Uterus (tissue), 2 donors: ENCODE measurements around the gene TBPL2.

Experiments used
- CTCF ChIP-seq, 4 experiments: fragments of 200-600 bp in 2 of 4; fragments of 450-650 bp in 2 of 4; sonication (generic) in 2 of 4; IDR thresholded peaks; one replicate each; pipeline ENCODE4 v1.5.1; 2016 to 2019; ENCODE audit warnings: antibody characterized with exemption in 4 of 4, mild to moderate bottlenecking in 2 of 4, moderate library complexity in 1 of 4
- POLR2A ChIP-seq, 2 donors: fragments of 450-650 bp; IDR thresholded peaks; one replicate each; pipeline ENCODE4 v1.6.1; 2016; ENCODE audit warnings: antibody characterized with exemption in 2 of 2, mild to moderate bottlenecking in 1 of 2, moderate library complexity in 1 of 2

DNA sequence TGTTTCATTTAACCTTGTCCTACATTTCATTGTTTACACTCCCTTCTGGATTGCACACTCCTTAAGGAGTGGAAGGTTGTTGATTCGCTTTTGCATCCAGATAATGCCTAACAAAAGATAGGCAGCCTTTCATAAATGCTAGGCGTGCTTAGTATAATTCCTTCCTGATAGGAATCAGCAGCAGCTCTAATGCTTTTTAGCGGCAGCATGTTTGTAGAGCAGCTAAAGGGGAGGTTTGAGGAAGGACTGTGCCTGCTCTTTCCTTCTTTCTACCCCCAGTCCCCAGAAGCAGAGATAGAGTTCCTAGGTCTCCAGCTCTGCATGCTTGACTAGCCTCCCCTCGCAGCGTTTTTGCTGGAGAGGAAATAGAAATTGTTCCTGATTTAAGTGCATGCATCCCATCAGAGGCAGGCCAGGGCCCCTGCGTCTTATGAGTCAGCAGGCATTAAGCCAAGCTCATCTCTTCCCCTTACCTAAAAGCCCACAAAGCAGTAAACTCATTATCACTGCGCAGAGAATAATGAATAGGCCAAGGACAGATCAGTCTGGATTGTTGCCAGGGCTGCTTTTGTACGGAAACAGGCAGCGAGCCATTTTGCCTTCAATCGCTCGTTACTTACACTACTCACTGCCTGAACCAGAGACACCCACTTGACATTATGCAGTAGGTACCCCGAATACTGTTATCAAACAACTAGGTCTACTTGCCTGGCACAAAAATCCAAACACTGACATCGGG lies 14.0 kb upstream of the TBPL2 start:
- no peak for TF ChIP-seq CTCF (IDR thresholded peaks at IDR 0.05)
- no peak for TF ChIP-seq POLR2A (IDR thresholded peaks at IDR 0.05)
